UCSD-AML1 (cell line): ENCODE data around the gene SRCAP.

ENCODE experiments used
- DNase-seq: peaks from one replicate; lab custom pipeline; 2025; ENCODE audit not compliant: unreplicated experiment; lab: John Stamatoyannopoulos, UW

SRCAP gene

GRCh38 chr16:30698816-30699614 is at the start of gene SRCAP:
TSS of gene SRCAP (plus strand) at chr16:30699171. CDS start at chr16:30700825, 1,654 bp downstream.
- DNase-seq: peak; percentile 91

DNA sequence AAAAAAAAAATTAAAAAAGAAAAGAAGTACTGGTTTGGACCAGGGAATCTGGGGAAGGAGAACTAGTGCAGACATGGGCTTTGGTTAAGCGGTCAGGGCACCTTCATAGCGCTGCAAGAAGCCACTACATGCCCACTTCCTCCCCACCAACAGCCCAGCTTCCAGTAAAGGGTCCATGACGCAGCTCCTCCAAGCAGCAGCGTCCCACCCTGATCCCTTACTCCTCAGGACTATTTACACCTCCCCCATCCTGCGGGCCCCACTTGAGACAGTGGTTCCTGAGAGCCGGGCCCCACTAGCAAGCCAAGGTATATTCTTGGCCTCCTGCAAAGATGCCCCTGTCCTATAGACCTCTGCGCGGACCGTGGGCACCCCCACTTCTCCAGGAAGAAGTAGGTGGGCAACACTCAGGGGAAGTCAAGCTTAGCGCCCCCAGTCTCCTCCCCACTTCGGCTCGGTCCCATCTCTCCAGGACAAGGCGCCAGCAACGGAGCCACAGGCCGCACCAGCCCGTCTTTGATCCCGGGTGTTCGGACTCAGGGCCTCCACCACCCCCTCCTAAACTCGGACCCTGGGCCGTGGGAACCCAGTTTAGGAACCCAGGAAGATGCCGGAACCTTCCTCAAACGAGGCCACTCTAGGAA is 49.1 kb upstream of the SRCAP start:
- peak; percentile 61 for DNase-seq

- peak; percentile 100 for DNase-seq
These were observed 48.4 kb upstream of the SRCAP start, which contains the start of gene PRR14 for GRCh38 chr16:30650369-30651123. TSS of gene PRR14 (plus strand) at chr16:30650960. CDS start at chr16:30651646, 686 bp downstream.

GRCh38 chr16:30651124-30652004 is 47.6 kb upstream of the SRCAP start:
- DNase-seq: peak; percentile 85

DNA sequence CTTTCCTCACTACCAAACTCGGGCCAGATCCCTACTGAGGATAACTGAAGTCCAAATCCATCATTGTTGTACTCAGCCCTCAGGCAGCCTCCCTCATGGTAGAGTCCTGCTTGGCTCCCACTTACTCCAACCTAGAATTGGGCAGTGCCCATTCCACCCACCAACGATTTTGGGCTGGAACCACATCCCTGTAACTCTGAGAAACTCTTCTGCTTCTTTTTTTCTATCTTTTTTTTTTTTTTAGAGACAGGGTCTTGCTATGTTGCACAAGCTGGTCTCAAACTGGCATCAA is 47.0 kb upstream of the SRCAP start:
- DNase-seq: no peak

GRCh38 chr16:30652718-30653117 is 46.3 kb upstream of the SRCAP start:
- no peak for DNase-seq

DNA sequence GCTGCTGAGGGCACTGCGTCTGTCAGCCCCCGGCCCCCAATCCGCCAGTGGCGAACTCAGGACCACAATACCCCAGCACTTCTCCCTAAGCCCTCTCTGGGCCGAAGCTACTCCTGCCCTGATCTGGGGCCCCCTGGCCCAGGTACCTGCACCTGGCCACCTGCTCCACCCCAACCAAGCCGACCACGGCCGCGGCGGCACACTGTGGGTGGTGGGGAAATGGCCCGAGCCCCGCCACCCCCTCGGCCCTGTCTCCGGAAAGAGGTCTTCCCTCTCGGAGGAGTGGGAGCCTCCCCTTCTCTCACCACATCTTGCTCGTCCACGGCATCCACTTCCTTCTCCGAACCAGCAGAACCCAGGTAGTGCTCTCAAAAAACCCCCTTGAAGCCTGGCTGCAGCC is 44.1 kb upstream of the SRCAP start:
- no peak for DNase-seq

- DNase-seq: no peak
These were observed 43.1 kb upstream of the SRCAP start for GRCh38 chr16:30655815-30656347.

GRCh38 chr16:30656388-30656787 is 42.6 kb upstream of the SRCAP start:
- DNase-seq: no peak

DNA sequence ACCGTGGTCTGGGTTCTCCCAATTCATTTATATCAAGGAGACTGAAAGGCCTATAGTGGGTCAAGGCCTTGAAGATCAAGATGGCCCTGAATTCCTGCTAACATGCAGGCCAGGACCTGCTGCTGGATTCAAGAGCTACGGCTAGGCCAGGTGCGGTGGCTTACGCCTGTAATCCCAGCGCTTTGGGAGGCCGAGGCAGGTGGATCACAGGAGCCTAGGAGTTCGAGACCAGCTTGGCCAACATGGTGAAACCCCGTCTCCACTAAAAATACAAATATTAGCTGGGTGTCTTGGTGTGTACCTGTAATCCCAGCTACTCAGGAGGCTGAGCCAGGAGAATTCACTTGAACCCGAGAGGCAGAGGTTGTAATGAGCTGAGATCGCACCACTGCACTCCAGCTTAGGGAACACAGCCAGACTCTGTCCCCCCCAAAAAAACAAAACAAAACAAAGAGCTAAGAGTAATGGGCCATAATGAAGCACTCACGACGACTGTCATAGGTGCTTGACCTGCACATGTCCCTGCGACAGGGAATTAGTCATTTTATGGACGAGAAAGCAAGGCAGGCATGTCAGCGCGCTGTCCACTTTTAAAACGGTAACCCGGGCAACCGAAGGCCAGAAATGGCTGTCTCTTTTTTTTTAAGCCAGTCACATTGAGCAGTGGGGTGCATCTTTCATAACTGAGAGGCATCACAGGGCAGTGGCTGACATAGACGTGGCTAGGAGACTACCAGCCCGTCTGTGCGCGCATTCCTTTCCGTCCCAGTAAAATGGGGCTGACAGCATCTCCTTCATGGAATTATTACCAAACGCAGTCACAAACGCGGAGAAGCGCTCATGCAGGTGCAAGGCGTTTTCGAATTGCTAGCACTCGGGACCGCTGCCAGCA is 41.8 kb upstream of the SRCAP start:
- DNase-seq: no peak

DNA sequence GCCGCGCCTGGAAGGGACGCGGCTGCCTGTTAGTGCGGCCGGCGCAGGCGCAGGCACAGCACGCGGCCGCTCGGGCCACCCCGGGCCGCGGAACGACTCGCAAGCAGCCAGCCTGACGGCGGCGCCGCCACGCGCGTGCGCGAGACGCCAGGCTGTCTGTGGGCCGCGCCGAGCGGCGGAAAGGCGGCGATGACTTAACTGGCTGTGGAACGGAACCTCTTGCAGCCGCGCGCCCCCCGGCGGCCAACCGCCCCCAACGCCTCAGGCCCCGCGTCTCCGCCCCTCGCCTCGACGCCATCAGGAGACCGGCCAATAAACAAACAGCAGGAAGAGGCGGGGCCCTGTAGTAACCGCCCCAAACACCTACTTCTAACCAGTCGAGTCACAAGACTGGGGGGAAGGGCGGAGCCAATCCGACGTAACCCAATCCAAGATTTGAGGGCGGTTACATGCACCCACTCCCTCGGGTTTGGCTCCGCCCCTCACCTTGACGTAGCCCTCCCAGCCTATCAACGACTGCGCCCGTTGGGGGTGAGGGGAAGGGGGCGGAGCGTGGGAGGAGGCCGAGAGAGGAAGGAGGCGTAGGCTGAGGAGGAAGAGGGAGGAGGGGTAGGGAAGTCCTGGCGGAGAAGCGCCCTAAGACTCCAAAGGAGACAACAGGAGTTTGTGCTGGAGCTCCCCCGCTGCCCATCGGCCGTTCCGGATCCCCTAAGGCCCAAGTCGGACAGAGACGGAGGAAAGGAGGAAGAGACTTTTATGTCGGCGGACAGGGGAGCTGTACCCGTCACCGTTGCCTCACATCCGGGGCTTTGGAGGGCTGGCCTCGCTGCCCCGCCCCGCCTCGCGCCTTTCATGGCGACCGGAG is 40.9 kb upstream of the SRCAP start, which contains the start of gene FBRS:
Gene FBRS, plus strand, starts transcription at position 566 of the 865 bp plus-strand sequence. CDS start 1,088 bp downstream, outside the sequence.
- peak; percentile 100 for DNase-seq

GRCh38 chr16:30658731-30659506 is 40.1 kb upstream of the SRCAP start:
- no peak for DNase-seq

DNA sequence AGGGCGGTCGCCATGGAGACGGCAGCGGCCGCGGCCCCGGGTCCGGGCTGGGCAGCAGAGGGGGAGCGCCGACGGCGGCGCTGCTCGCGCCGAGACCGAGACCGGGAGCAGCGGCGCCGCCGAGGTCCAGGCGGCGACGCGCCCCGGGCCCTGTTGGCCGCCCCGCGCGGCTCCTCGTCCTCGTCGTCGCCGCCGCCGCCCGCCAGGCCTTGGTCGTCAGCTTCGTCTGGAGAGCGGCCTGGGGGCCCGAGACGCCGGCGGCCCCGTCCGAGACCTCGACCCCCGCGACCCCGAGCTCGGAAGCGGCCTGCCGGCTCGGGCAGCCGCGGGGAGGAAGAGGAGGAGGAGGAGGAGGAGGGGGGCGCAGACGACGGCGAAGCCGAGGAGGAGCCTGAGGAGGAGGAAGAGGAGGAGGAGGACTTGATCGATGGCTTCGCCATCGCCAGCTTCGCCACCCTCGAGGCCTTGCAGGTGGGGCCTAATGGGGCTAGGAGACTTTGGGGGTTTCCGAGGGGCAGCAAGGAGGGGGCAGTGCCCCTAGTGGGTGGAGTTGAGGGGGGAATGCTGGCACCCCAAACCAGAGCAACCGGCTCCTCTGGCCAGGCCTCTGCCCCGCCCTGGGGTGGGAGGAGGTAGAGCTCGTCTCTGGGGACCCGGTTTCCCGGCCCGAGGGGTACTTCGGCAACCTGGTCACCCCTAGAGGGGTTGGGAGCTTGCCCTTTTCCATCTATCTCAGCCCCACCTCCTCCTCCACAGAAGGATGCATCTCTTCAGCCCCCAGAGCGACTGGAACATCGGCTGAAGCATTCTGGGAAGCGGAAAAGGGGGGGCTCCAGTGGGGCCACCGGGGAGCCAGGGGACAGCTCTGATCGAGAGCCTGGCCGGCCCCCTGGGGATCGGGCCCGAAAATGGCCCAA is 39.2 kb upstream of the SRCAP start:
- DNase-seq: peak; percentile 43

DNA sequence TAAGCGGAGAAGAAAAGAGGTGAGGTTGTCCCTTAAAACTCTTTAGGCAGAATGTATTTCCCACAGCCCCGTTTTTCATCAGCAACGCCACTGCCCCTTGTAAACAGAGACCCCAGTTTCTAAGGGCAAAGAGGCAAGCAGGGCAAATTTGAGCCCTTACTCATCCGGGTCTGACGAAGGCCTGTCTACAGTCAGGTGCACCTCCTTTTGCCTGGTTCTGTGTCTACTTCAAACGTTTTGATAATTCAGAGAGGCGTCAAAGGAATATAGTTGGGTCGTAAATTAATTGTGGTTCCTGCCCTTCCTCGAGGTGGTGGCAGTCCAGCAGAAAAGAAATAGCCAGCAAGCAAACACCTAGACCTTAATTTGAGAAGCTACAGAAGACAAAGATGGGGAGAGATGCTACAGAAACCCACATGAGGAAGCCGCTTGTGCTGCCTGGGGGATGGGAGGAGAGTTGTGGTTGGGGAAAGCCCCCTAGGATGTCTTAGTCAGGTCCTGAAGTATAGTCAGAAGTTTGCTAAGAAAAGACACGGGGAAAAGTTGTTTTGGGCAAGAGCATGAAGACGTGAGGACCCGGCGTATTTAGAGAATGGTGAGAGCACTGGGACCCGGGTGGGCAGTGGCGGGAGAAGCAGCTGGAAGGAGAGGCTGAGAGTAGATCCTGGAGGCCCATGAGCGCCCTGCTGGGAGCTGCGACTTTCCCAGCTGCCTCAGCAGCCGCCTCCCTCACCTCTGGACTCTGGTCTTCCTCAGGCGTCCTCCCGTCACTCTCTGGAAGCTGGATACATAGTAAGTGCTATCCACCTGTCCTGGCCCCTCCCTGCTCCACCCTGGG is 38.3 kb upstream of the SRCAP start:
- DNase-seq: peak; percentile 32

DNA sequence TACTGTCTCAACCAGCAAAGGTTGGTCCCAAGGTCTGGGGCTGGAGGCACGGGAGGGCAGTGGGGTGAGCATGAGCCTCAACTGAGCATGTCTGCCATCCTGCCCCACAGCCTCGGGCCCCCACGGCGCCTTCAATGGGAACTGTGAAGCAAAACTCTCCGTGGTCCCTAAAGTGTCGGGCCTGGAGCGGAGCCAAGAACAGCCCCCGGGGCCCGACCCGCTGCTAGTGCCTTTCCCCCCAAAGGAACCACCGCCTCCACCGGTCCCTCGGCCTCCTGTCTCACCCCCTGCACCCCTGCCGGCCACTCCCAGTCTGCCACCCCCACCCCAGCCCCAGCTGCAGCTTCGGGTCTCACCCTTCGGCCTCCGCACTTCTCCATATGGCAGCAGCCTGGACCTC is 36.5 kb upstream of the SRCAP start:
- DNase-seq: no peak

GRCh38 chr16:30663038-30663437 is 35.9 kb upstream of the SRCAP start:
- DNase-seq: no peak
